H9 (cell line): ENCODE data around the gene FAM149A. TPM values are rescaled to one million over a fixed set of nuclear protein-coding genes. Genes with fewer than 3 reads are reported as not detected.
A peak's percentile ranks its signal among the peaks of the same experiment; 100 is the strongest.

Experiments
- DNase-seq: peaks from one replicate; pipeline ENCODE4 v3.0.0-alpha.2; 2017
- H2AFZ ChIP-seq: one replicate; pipeline ENCODE4 v1.6.1; 2013; ENCODE audit warnings: mild to moderate bottlenecking, low read length, control low read depth, moderate library complexity
- H2AK5ac ChIP-seq: 2 replicates; pipeline ENCODE4 v1.6.1; 2013; ENCODE audit warnings: low read length, control low read depth, mixed read lengths; ENCODE audit not compliant: insufficient read length
- H2BK120ac ChIP-seq: one replicate; pipeline ENCODE4 v1.6.1; 2013; ENCODE audit warnings: low read depth, mild to moderate bottlenecking, low read length, control low read depth, inconsistent platforms; ENCODE audit not compliant: poor library complexity, severe bottlenecking
- H2BK12ac ChIP-seq: 2 replicates; pipeline ENCODE4 v1.6.1; 2013; ENCODE audit warnings: low read length, control low read depth, mixed read lengths, low read depth; ENCODE audit not compliant: insufficient read length
- H2BK15ac ChIP-seq: 2 replicates; pipeline ENCODE4 v1.6.1; 2013; ENCODE audit warnings: low read depth, low read length, control low read depth
- H2BK20ac ChIP-seq: one replicate; pipeline ENCODE4 v1.6.1; 2013; ENCODE audit warnings: low read depth, mild to moderate bottlenecking, low read length, control low read depth, inconsistent platforms; ENCODE audit not compliant: poor library complexity, severe bottlenecking
- H2BK5ac ChIP-seq: 2 replicates; pipeline ENCODE4 v1.6.1; 2013; ENCODE audit warnings: low read length, control low read depth, mixed read lengths; ENCODE audit not compliant: insufficient read length
- H3K14ac ChIP-seq: 2 replicates; pipeline ENCODE4 v1.6.1; 2013; ENCODE audit warnings: low read length, control low read depth; ENCODE audit not compliant: insufficient read depth
- H3K18ac ChIP-seq: 2 replicates; pipeline ENCODE4 v1.6.1; 2013; ENCODE audit warnings: low read depth, mild to moderate bottlenecking, mixed read lengths, low read length, control low read depth; ENCODE audit not compliant: insufficient read length
- H3K23ac ChIP-seq: 2 replicates; pipeline ENCODE4 v1.6.1; 2013; ENCODE audit warnings: low read length, control low read depth, mixed read lengths, low read depth; ENCODE audit not compliant: insufficient read length
- H3K23me2 ChIP-seq: 2 replicates; pipeline ENCODE4 v1.6.1; 2013; ENCODE audit warnings: low read depth, mild to moderate bottlenecking, mixed read lengths, low read length, control low read depth; ENCODE audit not compliant: insufficient read length, poor library complexity, severe bottlenecking
- H3K27ac ChIP-seq: 2 replicates; pipeline ENCODE4 v1.5.1; 2013; ENCODE audit warnings: low read length, control low read depth, mixed read lengths, low read depth; ENCODE audit not compliant: insufficient read length
- H3K27me3 ChIP-seq: 2 replicates; pipeline ENCODE4 v1.6.1; 2013; ENCODE audit warnings: low read length, control low read depth, inconsistent platforms; ENCODE audit not compliant: insufficient read depth
- H3K4ac ChIP-seq: 2 replicates; pipeline ENCODE4 v1.6.1; 2013; ENCODE audit warnings: low read depth, mild to moderate bottlenecking, control low read depth, inconsistent platforms, low read length, moderate library complexity
- H3K4me1 ChIP-seq: 2 replicates; pipeline ENCODE4 v1.6.1; 2013; ENCODE audit warnings: low read length, control low read depth, inconsistent platforms; ENCODE audit not compliant: insufficient read depth
- H3K4me2 ChIP-seq: 2 replicates; pipeline ENCODE4 v1.6.1; 2013; ENCODE audit warnings: low read length, control low read depth, mixed read lengths; ENCODE audit not compliant: insufficient read length, insufficient read depth
- H3K56ac ChIP-seq: 2 replicates; pipeline ENCODE4 v1.6.1; 2013; ENCODE audit warnings: low read depth, mild to moderate bottlenecking, mixed read lengths, low read length, control low read depth; ENCODE audit not compliant: insufficient read length
- H3K79me1 ChIP-seq: 2 replicates; pipeline ENCODE4 v1.6.1; 2013; ENCODE audit warnings: low read depth, mild to moderate bottlenecking, moderate library complexity, low read length, control low read depth, inconsistent platforms; ENCODE audit not compliant: insufficient read depth, poor library complexity, severe bottlenecking
- H3K79me2 ChIP-seq: 2 replicates; pipeline ENCODE4 v1.6.1; 2013; ENCODE audit warnings: low read length, control low read depth, inconsistent platforms; ENCODE audit not compliant: insufficient read depth
- H3K9ac ChIP-seq: 2 replicates; pipeline ENCODE4 v1.6.1; 2013; ENCODE audit warnings: low read length, control low read depth, mixed read lengths; ENCODE audit not compliant: insufficient read length; ENCODE audit errors: extremely low read depth
- H3K9me3 ChIP-seq: one replicate; pipeline ENCODE4 v1.6.1; 2013; ENCODE audit warnings: low read depth, low read length, inconsistent platforms; ENCODE audit not compliant: control insufficient read depth
- H3T11ph ChIP-seq: one replicate; pipeline ENCODE4 v1.6.1; 2013; ENCODE audit warnings: mild to moderate bottlenecking, low read length, control low read depth, inconsistent platforms
- H4K20me1 ChIP-seq: one replicate; pipeline ENCODE4 v1.6.1; 2013; ENCODE audit not compliant: control insufficient read depth, insufficient read length, insufficient read depth
- H4K5ac ChIP-seq: 2 replicates; pipeline ENCODE4 v1.6.1; 2013; ENCODE audit warnings: low read depth, mild to moderate bottlenecking, mixed read lengths, low read length, control low read depth; ENCODE audit not compliant: insufficient read length
- H4K8ac ChIP-seq: replicated peaks from 2 replicates; pipeline ENCODE4 v1.6.1; 2013; ENCODE audit warnings: low read length, control low read depth, mixed read lengths, low read depth; ENCODE audit not compliant: insufficient read length
- H4K91ac ChIP-seq: 2 replicates; pipeline ENCODE4 v1.6.1; 2013; ENCODE audit warnings: low read depth, mild to moderate bottlenecking, moderate library complexity, mixed read lengths, low read length, control low read depth; ENCODE audit not compliant: insufficient read length
- H3K27ac Mint-ChIP-seq, 3 experiments: 2 replicates in 2 of 3; 3 replicates in 1 of 3; pipeline ENCODE4 v1.8.0; 2020 to 2021; ENCODE audit warnings: mixed read lengths in 3 of 3, mild to moderate bottlenecking in 1 of 3, moderate library complexity in 1 of 3
- H3K27me3 Mint-ChIP-seq: 2 replicates; pipeline ENCODE4 v1.8.0; 2021; ENCODE audit warnings: low read depth, mild to moderate bottlenecking, moderate library complexity, mixed read lengths
- H3K36me3 Mint-ChIP-seq, 3 experiments: 2 replicates in 2 of 3; 3 replicates in 1 of 3; pipeline ENCODE4 v1.8.0; 2020 to 2021; ENCODE audit warnings: low read depth in 3 of 3, mixed read lengths in 3 of 3; ENCODE audit not compliant: insufficient read depth in 1 of 3
- H3K4me1 Mint-ChIP-seq, 2 experiments: 2 replicates each; pipeline ENCODE4 v1.8.0; 2020; ENCODE audit warnings: mixed read lengths in 2 of 2
- H3K4me3 Mint-ChIP-seq, 2 experiments: 2 replicates in 1 of 2; 3 replicates in 1 of 2; pipeline ENCODE4 v1.8.0; 2020 to 2021; ENCODE audit warnings: mild to moderate bottlenecking in 2 of 2, mixed read lengths in 2 of 2, moderate library complexity in 1 of 2
- H3K9me3 Mint-ChIP-seq, 2 experiments: 2 replicates in 1 of 2; 3 replicates in 1 of 2; pipeline ENCODE4 v1.8.0; 2020; ENCODE audit warnings: mild to moderate bottlenecking in 2 of 2, mixed read lengths in 2 of 2, moderate library complexity in 1 of 2
- CTCF ChIP-seq: fragments of 200-600 bp; sonication (generic); conservative IDR thresholded peaks from 3 replicates; pipeline ENCODE4 v1.8.0; 2021; ENCODE audit warnings: antibody characterized with exemption, mild to moderate bottlenecking
- WGBS: extraction: QIAGEN DNeasy Blood & Tissue Kit; methylation state at CpG from one replicate; pipeline ENCODE4 v1.1.7; 2013; ENCODE audit warnings: missing lambda C conversion rate, low lambda C conversion rate, mixed read lengths; ENCODE audit not compliant: insufficient read length; ENCODE audit errors: extremely low coverage; 5-methylcytosine and 5-hydroxymethylcytosine counted together
- total RNA-seq: library from RNA; stranded (reverse); gene quantifications from 2 replicates; pipeline ENCODE4 v1.2.1, GENCODE V29; 2021

Gene FAM149A
- total RNA-seq, 1 experiment from 2014 or later: 5.9 TPM

- WGBS: no CpG with 5 or more reads among the region's 72 CpGs
- Histone ChIP-seq H3K9me3 (no peaks in the 10 kb centered on the region), H3K4me1 (peaks cover 5% of the 10 kb centered on the region), H3K23me2 (peaks cover 12% of the 10 kb centered on the region), H4K91ac (no peak overlapping the region), H4K5ac (no peak overlapping the region), H3K79me1 (no peaks in the 10 kb centered on the region), H2BK15ac (no peak overlapping the region), H2AK5ac (no peak overlapping the region), H3K27ac (no peak overlapping the region), H2BK5ac (no peak overlapping the region), H3K79me2 (no peaks in the 10 kb centered on the region), H3K27me3 (peaks cover 8% of the 10 kb centered on the region; the same call in 1 of the 2 replicates), H3T11ph (no peak overlapping the region), H3K23ac (no peak overlapping the region), H3K9ac (no peak overlapping the region), H3K4me2 (peak overlapping the region; percentile 52), H2BK12ac (no peak overlapping the region), H3K18ac (no peak overlapping the region), H4K8ac (no peak overlapping the region), H2AFZ (peak overlapping the region; percentile 60), H2BK20ac (no peak overlapping the region), H3K4ac (no peak overlapping the region), H4K20me1 (no peaks in the 10 kb centered on the region), H2BK120ac (no peak overlapping the region), H3K56ac (no peak overlapping the region), H3K14ac (no peak overlapping the region)
- peaks cover 45% of the 10 kb centered on the region for H3K27me3 Mint-ChIP-seq
- peaks cover 24% of the 10 kb centered on the region in 2 experiments for H3K4me1 Mint-ChIP-seq
- H3K4me3 Mint-ChIP-seq: peak overlapping the region; percentile 64 to 82
- no peak overlapping the region for H3K27ac Mint-ChIP-seq
- no peaks in the 10 kb centered on the region; a peak in 1 of 7 replicates for H3K36me3 Mint-ChIP-seq
- peak; percentile 71 for DNase-seq
- no peaks in the 10 kb centered on the region; a peak in 1 of 5 replicates for H3K9me3 Mint-ChIP-seq
- peak; percentile 30; the same call in 2 of the 3 replicates for TF ChIP-seq CTCF
These were observed 39.9 kb downstream of the FAM149A start for GRCh38 chr4:186144198-186144945.
